ENCODE results near the gene TRERF1. TPM values are rescaled to one million over a fixed set of nuclear protein-coding genes. Genes with fewer than 3 reads are reported as not detected.

Gene TRERF1
- total and polyA plus RNA-seq, 2 experiments from 2014 or later = 3.2 to 5.1 TPM

GRCh38 chr6:42279966-42280629 lies 171.6 kb downstream of the TRERF1 start:
- TF ChIP-seq EZH2 (IDR thresholded peaks at IDR 0.05; ENCODE audit: borderline replicate concordance) = no peak
- no peak for TF ChIP-seq CTCF (IDR thresholded peaks at IDR 0.05; ENCODE audit: poor library complexity)
- TF ChIP-seq EZH2phosphoT487 (IDR thresholded peaks at IDR 0.05; ENCODE audit: low read depth, severe bottlenecking, unreplicated experiment) = no peak
- Histone ChIP-seq H3K4me2 (no peak overlapping the region), H2AFZ (no peak overlapping the region), H3K9me2 (replicated peaks; ENCODE audit: insufficient read depth) (no peaks in the 10 kb centered on the region), H3K36me3 (replicated peaks; ENCODE audit: insufficient read depth, low read depth) (no peaks in the 10 kb centered on the region), H3K4me1 (ENCODE audit: insufficient read depth) (peaks cover 53% of the 10 kb centered on the region), H4K20me1 (ENCODE audit: insufficient read depth, poor library complexity, severe bottlenecking) (no peaks in the 10 kb centered on the region), H3K79me2 (peaks cover 19% of the 10 kb centered on the region), H3K9me3 (ENCODE audit: low read depth) (no peaks in the 10 kb centered on the region), H3K4me3 (no peak overlapping the region), H3K27ac (peak overlapping the region; percentile 33), H3K27me3 (no peaks in the 10 kb centered on the region)
- DNase-seq (ENCODE audit: low spot score) = no peak
- WGBS (ENCODE audit: low lambda C conversion rate, missing lambda C conversion rate) = 85% methylated on average over 24 of the region's 24 CpGs

GRCh38 chr6:42279144-42279781 lies 172.5 kb downstream of the TRERF1 start:
- no peaks in the 10 kb centered on the region for H3K36me3 ChIP-seq (replicated peaks; ENCODE audit: insufficient read depth, low read depth)
- H3K4me2 ChIP-seq = no peak overlapping the region
- no peaks in the 10 kb centered on the region for H3K9me3 ChIP-seq (ENCODE audit: low read depth)
- no peaks in the 10 kb centered on the region for H4K20me1 ChIP-seq (ENCODE audit: insufficient read depth, poor library complexity, severe bottlenecking)
- no peaks in the 10 kb centered on the region for H3K27me3 ChIP-seq
- no peak for TF ChIP-seq EZH2phosphoT487 (IDR thresholded peaks at IDR 0.05; ENCODE audit: low read depth, severe bottlenecking, unreplicated experiment)
- no peak for TF ChIP-seq EZH2 (IDR thresholded peaks at IDR 0.05; ENCODE audit: borderline replicate concordance)
- TF ChIP-seq CTCF (IDR thresholded peaks at IDR 0.05; ENCODE audit: poor library complexity) = no peak
- WGBS (ENCODE audit: low lambda C conversion rate, missing lambda C conversion rate) = 71% methylated on average over 9 of the region's 9 CpGs
- H3K4me1 ChIP-seq (ENCODE audit: insufficient read depth) = peaks cover 53% of the 10 kb centered on the region
- H3K9me2 ChIP-seq (replicated peaks; ENCODE audit: insufficient read depth) = no peaks in the 10 kb centered on the region
- peak overlapping the region; percentile 64 for H3K27ac ChIP-seq
- DNase-seq (ENCODE audit: low spot score) = peak; percentile 66
- no peak overlapping the region for H2AFZ ChIP-seq
- H3K4me3 ChIP-seq = no peak overlapping the region
- peaks cover 19% of the 10 kb centered on the region for H3K79me2 ChIP-seq

GRCh38 chr6:42278131-42278853 lies 173.4 kb downstream of the TRERF1 start:
- H3K4me1 ChIP-seq (ENCODE audit: insufficient read depth) = peaks cover 53% of the 10 kb centered on the region
- no peaks in the 10 kb centered on the region for H3K9me2 ChIP-seq (replicated peaks; ENCODE audit: insufficient read depth)
- DNase-seq (ENCODE audit: low spot score) = no peak
- H3K4me3 ChIP-seq = no peak overlapping the region
- no peaks in the 10 kb centered on the region for H3K36me3 ChIP-seq (replicated peaks; ENCODE audit: insufficient read depth, low read depth)
- H2AFZ ChIP-seq = no peak overlapping the region
- 93% methylated on average over 7 of the region's 7 CpGs for WGBS (ENCODE audit: low lambda C conversion rate, missing lambda C conversion rate)
- H3K9me3 ChIP-seq (ENCODE audit: low read depth) = no peaks in the 10 kb centered on the region
- no peak overlapping the region for H3K4me2 ChIP-seq
- H3K27ac ChIP-seq = peak overlapping the region; percentile 64
- no peaks in the 10 kb centered on the region for H4K20me1 ChIP-seq (ENCODE audit: insufficient read depth, poor library complexity, severe bottlenecking)
- no peak for TF ChIP-seq EZH2 (IDR thresholded peaks at IDR 0.05; ENCODE audit: borderline replicate concordance)
- TF ChIP-seq EZH2phosphoT487 (IDR thresholded peaks at IDR 0.05; ENCODE audit: low read depth, severe bottlenecking, unreplicated experiment) = no peak
- TF ChIP-seq CTCF (IDR thresholded peaks at IDR 0.05; ENCODE audit: poor library complexity) = no peak
- no peaks in the 10 kb centered on the region for H3K27me3 ChIP-seq
- H3K79me2 ChIP-seq = peaks cover 19% of the 10 kb centered on the region
